HG02678 (cell line): Measurements from ENCODE around the gene ZNF385B.

ENCODE experiments used
- ATAC-seq: cut with Tn5 transposase; IDR thresholded peaks from one replicate; pipeline ENCODE4 v1.9.1; 2021; ENCODE audit warnings: mild to moderate bottlenecking, moderate library complexity; ENCODE audit not compliant: unreplicated experiment

ZNF385B gene

DNA sequence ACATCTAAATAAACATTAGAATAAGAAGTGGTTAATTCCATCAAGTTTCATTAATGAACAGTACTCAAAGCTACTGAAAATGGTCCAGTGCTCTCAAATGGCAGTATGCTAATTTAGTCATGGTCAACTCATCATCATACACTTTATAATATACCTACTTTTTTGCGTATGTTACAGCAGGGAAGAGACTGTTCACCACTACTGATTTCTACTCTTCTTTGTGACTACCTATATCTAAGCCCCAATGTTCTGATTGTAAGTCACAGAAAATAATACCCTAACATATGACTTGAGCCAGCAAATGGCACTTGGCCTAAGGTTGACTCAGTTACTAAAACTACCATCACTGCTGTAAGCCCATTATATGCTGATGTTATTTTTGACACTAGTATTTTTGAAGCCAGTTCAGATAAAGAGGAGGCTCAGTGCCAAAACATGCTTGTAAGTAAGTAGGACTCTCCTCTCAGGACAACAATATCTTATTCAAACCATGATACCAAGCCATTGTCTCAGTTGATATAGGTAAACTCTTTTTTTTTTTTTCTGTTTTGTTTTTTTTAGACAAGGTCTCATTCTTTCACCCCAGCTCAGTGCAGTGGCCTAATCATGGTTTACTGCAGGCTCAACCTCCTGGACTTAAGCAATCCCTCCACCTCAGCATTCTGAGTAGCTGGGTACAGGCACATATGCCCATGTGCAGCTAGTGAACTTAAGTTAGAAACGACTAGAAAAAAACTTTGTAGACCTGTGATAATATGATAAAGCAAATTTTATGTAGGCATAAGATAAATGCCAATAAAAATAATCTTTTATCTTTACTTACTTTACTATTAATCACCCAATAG lies 266.9 kb downstream of the ZNF385B start:
- no peak for ATAC-seq

DNA sequence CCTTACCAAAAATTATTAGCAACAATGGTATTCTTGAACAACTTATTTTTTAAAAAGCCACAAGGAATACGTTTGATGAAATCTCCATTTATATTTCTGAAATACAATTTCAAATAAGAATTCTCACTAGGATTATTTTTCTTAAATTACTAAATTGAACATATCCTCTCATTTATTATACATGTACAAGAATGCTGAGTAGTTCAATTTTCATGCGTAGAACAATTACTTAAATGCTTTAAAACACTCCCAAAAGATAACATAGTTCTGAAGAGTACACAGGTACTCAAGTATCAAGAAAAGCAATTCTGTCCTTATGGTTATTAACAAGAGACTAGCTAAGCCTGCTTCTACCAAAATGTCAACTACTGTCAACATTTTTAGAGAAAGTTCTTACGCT lies 268.1 kb downstream of the ZNF385B start:
- ATAC-seq: no peak

DNA sequence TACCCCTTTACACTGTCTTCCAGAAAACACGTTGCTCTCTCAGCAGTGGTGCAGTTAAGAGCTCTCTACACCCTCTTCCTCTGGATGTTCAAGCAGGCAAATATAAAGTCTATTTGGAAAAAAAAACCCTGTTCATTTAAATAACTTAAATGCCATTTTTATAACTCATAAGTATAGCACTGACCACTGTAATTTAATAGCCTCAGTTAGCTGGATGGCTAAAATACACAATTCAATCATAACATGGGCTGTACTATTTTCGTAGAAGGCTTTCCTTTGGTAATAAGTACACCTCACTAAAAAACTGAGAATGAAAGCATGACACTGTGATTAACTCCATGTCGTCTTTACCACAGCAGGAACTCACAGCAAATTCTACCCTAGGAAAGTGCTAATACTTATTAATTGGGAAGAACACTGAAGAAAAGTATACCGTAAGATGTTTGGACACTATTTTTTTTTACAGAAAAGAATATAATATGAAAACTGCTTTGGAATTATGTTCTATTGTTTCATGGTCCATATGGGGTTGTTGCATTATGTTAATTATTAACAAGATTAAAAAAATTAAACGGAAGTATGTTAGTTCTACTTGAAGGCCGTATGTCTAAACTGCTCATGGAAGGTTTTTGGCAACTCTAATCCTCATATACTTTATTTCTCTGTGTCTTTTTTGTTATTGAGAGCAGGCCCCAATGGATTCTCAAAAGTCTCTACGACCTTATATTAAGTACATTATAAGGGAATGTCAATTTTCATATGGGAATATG lies 269.1 kb downstream of the ZNF385B start:
- ATAC-seq: no peak

DNA sequence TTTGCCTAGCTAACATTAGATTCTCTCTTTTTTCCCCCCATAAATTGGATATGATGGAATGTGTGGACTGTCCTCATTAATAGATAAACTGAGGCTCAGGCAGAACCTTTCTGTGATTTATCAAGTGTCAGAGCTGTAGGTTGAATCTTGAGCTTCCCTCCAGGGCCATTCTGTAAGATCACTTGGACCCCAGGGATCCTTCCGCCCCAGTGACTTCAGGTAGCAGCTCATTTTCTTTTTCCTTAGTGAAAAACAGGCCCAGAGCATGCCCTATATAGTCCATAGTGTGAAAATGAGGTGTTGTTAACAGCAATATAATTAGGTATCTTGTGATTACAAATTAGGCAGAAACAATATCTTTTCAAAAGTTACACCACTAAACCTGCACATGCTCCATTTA lies 269.7 kb downstream of the ZNF385B start:
- no peak for ATAC-seq

DNA sequence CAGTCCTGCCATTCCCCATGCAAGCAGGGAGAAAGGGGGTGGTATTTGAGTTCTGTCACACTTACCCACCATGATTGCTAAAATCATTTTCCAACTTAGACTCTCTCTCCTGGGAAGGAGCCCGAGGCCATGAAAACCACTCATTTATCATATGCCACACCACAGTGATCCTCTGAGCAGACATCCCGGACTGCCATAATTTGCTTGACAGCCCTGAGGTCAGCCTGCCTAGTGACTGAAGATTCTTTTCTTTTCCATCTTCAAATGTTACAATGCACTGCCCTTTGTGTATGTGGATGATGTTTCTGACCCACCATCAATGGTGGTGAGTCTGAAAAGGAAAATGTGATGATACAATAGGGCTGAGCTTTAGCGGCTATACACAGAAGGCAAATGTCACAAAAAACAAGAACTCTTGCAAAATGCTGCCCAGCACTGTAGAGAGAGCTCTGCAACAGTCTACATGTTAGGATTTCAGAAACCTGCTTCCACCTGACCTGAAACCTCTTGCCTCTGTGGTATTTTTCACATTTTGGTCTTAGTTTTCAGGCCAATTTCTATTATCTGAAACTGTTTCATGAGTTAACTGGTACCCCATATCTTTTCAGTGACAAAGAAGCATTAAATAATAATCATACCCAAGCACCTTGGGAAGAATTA lies 272.8 kb downstream of the ZNF385B start:
- ATAC-seq: no peak

DNA sequence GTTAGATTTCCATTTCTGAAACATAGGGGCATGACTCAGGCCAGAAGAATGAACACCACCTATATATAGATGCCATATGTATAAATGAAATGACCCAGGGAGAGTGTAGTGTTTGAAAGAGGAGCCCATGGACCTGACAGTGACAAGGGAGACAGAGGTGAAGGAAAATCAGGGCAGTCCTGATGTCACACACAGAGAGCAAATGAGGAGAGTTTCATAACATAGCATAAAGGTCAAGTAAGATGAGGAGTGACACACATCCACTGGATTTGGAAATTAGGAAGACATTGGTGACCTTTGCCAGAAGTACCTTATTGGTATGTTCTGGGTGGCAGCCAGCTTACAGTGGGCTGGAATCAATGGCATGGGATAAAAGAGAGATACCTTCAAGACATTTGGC lies 276.7 kb downstream of the ZNF385B start:
- no peak for ATAC-seq

DNA sequence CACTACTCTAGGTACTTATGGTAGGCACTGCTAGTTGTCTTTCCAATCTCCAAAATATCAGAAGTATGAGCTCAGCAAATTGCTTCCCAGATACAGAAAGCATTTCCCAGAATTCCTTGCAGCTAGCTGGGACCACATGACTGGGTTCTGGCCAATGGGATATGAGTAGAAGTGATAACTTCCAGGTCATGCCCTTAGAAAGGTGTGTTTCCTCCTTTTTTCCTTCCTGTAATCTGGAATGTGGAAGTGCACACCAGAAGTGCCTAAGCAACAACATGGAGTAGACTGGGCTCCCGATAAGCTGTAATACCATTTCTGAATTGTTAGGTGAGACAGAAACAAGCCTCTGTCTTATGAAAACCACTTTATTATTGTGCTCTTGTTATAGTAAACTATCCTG lies 279.8 kb downstream of the ZNF385B start:
- ATAC-seq: no peak

DNA sequence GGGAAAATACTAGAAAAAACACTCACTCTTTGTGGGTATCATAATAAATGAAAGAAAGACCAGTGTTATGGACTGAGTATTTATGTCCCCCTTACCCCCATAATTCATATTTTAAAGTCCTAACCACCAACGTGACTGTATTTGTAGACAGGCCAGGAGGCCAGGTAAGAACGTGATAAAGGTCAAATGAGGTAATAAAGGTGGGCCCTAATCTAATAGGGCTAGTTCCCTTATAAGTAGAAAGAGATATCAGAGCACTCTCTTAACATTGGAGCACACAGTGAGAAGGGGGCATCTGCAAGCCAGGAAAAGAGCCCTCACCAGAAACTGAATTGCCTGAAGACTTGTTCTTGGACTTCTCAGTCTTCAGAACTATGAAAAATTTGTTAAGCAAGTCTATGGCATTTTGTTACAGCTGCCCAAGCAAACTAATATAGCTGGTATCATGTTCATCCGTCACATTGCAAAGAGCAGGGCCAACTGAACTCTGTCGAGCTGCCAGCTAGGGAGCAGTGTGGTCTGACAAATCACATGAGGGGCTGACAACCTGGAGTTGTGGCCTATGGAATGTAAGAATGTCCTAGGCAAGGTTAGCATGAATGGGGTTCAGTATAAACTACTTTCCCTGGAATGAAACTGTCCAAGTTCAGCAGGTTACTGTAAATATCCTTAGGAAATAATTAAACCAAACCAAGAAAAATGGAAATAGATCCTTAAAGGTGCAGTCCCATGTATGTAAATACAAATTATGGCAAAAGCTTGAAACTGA lies 280.9 kb downstream of the ZNF385B start:
- no peak for ATAC-seq

DNA sequence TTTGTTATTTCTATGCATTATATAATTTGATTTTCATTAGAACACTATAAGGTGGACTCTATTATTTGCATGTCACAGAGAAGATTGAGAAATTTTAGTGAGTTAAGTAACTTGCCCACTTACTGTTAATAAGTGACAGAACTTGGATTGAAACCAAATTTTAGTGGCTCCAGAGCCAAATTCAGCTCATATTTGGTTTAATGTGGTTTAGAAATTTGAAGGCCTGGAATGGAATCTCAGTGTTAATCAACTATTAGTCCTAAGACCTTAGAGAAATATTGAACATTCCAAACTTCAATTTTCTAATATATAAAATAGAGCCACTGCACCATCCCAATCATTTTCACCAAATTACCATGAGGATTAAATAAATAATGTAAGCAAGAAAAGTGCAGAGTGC lies 281.6 kb downstream of the ZNF385B start:
- ATAC-seq: no peak

DNA sequence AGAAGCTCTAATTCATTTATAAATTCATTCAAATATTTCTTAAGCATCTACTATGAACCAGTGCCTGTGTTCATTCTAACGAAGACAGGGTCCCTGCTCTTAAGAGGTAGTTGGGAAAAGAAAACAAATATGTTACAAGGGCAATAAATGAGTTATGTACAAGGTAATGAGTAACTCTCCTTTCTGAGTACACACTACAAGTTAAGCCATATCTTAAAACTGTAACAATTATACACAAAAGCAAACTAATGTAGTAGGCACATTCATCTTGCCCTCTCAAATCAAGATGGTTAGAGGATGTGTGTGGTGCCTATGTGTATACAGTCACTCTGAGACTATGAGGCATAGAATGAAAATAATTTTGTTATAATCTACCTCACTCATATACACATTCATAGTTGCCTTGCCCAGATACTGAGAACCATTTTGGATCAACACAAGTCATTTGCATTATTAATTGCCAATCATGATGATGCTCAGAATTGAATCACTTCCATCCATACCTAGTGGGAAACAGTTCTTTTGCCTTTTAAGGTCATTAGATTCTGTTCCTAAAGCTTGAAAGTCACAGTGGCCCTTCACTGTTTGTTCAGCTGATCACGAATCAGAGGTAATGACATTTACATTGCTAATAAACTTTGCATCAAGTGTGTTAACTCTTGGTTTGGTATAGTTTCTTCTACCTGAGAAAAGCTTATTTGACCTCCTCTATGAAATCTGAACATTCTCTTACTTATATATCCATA lies 283.1 kb downstream of the ZNF385B start:
- ATAC-seq: no peak

DNA sequence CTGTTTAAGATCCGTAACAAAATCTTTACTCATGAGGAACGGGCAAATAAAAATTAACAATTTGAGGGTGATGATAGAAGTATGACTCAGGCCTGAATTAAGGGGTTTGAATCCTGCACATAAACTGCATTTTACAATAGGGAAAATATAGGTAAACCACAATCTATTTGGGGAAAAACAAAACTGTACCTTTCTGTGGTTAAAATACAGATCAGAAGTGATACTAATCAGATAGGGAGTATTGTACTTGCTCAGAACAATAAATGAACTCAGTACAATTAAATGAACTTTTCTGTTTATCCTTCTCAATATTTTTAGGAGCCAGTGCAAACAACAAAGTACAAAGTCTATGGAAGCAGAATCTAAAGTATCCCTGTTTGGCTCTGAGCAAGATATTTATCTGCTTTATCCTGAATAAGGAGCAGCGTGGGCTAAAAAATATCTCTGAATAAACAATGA lies 287.3 kb downstream of the ZNF385B start:
- ATAC-seq: no peak

DNA sequence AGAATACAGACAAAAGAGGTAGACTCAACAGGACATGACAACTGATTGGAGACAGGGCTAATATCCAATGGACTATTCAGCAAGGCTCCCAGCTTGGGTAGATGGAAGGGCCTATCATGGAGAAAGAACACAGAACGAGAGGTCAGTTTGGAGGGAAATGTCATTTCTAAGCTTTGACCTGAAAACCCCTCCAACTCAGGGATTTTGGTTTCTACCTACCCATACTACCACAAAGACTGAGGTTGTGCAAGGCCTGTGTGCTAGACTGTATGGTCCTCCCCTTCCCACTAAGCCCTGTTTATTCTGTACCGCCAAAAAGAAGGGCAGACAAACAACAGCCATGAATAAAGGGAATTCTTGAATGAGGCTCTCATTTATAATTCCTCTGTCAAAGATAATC lies 288.9 kb downstream of the ZNF385B start:
- no peak for ATAC-seq

DNA sequence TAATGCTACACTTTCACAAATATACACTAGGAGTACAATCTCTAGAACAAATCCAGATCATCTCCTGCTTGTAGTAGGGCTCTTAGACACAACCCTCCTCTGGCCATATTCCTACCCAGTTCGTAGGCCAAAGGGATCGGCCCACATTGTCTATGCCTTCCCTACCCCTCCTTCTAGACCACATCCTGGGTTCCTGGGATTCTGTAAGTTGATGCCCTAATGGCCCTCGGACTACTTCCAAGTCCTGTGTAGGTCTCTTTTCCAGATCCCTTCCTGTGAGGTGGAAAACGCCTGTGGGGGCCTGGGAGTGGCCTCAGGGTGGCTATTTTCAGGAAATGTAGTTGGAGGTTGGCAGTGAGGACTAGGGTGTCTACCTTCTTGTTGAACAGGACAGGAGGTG lies 289.7 kb downstream of the ZNF385B start:
- ATAC-seq: no peak

DNA sequence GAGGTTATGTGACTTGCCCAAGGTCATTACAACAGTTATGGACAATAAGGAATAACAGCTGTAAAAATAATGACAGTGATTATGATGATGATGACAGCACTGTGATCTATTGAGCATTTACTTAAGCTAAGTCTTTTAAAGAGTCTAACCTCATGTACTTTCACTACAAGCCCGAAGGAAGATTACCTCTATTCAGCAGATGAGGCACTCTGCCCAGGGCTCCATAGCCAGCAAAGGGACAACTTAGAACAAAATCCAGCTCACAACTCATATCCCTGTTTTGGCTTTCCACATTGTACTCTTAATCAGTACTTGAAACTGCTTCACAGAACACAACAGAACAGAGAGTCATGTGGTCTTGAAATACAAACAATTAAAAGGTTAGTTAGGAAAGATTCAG lies 290.2 kb downstream of the ZNF385B start:
- no peak for ATAC-seq

DNA sequence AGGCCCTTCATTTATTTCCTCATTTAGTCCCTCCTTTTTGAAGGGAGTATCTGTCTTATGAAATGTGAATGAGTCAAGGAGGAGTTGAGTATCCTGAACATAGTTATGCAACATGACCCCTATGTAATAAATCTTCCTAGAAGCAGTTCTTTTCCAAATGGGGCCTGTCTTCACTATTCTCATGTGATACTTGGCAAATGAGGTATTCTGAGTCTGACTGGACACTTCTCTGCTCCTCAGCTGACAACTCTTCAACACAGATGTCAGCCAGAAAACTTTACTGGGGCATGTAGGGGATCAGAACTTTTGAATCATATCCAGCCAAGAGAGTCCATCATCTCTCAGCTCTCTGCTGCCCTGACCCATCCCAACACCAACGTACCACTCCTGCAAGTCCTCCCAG lies 291.6 kb downstream of the ZNF385B start:
- no peak for ATAC-seq

DNA sequence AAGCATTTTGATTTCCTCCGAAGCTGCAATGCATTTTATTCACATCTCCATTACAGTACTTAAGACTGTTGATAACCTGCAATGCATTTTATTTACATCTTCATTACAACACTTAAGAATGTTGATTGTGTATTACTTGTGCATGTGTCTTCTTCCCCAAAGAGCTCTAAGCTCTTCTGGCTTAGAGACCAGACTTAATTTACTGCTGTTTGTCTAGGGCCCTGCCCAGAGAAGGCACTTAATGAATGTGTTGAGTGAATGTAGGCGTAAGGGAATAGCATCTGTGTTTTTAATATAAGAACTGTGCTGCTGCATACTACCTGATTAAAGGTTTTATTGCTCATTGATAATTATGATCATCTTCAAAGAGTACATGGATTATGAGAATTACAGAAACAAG lies 295.6 kb downstream of the ZNF385B start:
- ATAC-seq: no peak

DNA sequence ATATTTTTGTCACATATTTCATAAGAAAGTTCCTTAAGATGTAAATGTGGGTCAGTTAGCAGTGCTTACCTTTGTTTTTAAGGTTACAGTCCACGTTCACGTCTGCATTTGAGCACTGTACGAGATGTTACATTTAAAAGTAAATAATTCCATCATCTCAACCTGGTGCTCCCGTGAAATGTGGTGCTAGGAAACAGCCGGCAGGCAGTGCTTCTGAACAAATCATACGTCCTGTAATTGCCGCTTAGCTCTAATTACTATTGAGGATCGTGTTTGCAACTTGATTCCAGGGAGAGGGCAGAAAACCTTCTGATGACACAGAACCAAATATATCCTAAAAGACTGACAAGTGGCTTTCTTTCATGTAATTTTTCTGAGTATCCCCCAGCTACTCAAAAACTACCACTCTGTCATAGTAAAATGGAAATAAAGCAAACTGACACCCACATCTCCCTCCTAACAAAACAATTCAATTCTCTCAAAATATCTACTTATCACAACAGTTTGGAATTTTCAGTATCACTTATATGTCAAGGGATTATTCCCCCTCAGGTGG lies 299.0 kb downstream of the ZNF385B start:
- ATAC-seq: no peak

DNA sequence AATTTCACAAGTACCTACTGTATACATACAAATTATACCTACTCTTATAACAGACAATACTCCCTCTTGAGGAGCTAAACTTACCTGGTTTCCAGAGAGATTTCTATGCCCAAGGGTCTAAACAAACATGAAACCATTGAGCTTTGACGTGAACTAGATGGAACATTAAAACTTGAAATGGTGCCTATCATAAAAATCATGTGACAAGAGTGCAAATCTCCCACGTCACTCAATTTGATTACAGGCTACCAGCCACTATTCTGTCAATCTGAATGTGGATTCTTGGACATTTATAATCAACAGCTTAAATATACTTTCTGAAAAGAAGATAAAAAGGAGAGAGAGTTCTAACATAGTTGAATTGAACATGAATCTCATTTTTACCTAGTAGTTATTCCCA lies 299.7 kb downstream of the ZNF385B start:
- no peak for ATAC-seq

DNA sequence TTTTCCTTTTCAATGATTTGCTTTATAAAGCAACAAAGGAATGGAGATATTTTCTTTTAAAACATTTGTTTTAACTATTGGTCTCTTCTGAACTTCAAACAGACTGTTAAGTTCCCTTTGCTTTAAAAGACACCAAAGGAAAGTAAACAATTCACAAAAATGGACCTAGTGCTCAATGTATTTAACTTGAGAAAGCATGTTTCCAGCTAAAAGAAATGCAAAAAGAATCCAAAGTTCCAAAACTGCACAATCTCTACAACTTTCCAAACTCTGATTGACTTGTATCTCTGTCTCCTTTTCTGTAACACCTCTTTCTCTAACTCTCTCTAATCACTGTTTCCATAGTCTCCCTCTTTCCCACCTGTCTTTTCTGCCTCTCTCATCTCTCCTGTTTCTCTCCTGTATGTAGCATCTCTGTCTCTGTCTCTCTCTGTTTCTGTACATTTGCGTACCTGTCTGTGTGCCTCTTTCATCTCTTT lies 301.1 kb downstream of the ZNF385B start:
- no peak for ATAC-seq
